GM18526 (cell line): ENCODE measurements around the gene ANKHD1.
A peak's percentile ranks its signal among the peaks of the same experiment; 100 is the strongest.

ENCODE experiments used
- POLR2A ChIP-seq: IDR thresholded peaks from 3 replicates; pipeline ENCODE4 v1.6.1; 2011; ENCODE audit not compliant: insufficient read length; ENCODE audit errors: extremely low read depth

The ANKHD1 gene

GRCh38 chr5:140547508-140548299 lies 146.1 kb downstream of the ANKHD1 start, which contains the start of gene EIF4EBP3:
Gene EIF4EBP3, plus strand, starts transcription at chr5:140547662. Its CDS starts 76 bp downstream, at chr5:140547738.
- TF ChIP-seq POLR2A = peak; percentile 56

GRCh38 chr5:140548300-140548688 lies 146.7 kb downstream of the ANKHD1 start:
- TF ChIP-seq POLR2A = no peak

- TF ChIP-seq POLR2A = no peak
Measured at GRCh38 chr5:140548791-140549190, 147.2 kb downstream of the ANKHD1 start.

GRCh38 chr5:140549237-140550144 lies 147.9 kb downstream of the ANKHD1 start:
- TF ChIP-seq POLR2A = no peak

- no peak for TF ChIP-seq POLR2A
Measured at GRCh38 chr5:140550147-140551079, 148.8 kb downstream of the ANKHD1 start.

GRCh38 chr5:140551872-140552271 lies 150.2 kb downstream of the ANKHD1 start:
- TF ChIP-seq POLR2A = no peak

GRCh38 chr5:140553657-140554056 lies 152.0 kb downstream of the ANKHD1 start:
- no peak for TF ChIP-seq POLR2A

GRCh38 chr5:140554454-140554853 lies 152.8 kb downstream of the ANKHD1 start:
- no peak for TF ChIP-seq POLR2A

GRCh38 chr5:140555747-140556312 lies 154.2 kb downstream of the ANKHD1 start:
- no peak for TF ChIP-seq POLR2A

- TF ChIP-seq POLR2A = no peak
Measured at GRCh38 chr5:140556438-140556837, 154.8 kb downstream of the ANKHD1 start.

GRCh38 chr5:140557136-140557805 lies 155.6 kb downstream of the ANKHD1 start, which contains the start of gene SRA1:
Gene SRA1, minus strand, starts transcription at chr5:140557473. Its CDS starts 21 bp downstream, at chr5:140557452.
- TF ChIP-seq POLR2A = peak; percentile 97

GRCh38 chr5:140557965-140558364 lies 156.3 kb downstream of the ANKHD1 start:
- no peak for TF ChIP-seq POLR2A

GRCh38 chr5:140558542-140558941 lies 156.9 kb downstream of the ANKHD1 start:
- no peak for TF ChIP-seq POLR2A

GRCh38 chr5:140560227-140560626 lies 158.6 kb downstream of the ANKHD1 start:
- TF ChIP-seq POLR2A = no peak
